ENCODE data around the gene IFI30. TPM values are rescaled to one million over a fixed set of nuclear protein-coding genes. Genes with fewer than 3 reads are reported as not detected.
A peak's percentile ranks its signal among the peaks of the same experiment; 100 is the strongest.

IFI30 gene
- polyA plus RNA-seq, 1 of the 3 experiments (the other 2 are of a cell fraction) = 11.6 TPM

DNA sequence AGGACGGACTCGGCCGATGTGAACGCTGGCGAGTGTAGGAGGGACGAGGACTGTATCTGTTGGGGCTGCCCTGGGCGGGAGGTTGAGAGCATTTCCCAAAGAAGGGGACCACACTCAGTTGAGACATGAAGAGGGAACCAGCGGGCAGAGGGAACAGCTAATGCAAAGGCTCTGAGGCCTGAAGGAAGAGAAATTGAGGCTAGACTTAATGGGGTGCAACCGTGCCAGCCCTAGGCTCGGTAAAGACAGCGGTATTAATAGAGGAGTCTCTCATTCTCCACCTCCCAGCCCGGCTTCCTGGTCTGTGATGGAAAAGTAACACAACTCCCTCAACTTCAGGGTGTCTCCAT, 20.5 kb downstream of the IFI30 start:
- CTCF ChIA-PET = interaction anchor here (0.8 to 20.7 kb wide), 6 partner anchors 9 to 85 kb away, joined by 3 to 505 read pairs (median 12); partner anchors contain the start of gene RAB3A
- no peak overlapping the region; a peak in 2 of 4 replicates for H3K27ac ChIP-seq (ENCODE audit: low read depth in 2 of 2, low read length in 1 of 2)
- H3K4me2 ChIP-seq = peak overlapping the region; percentile 99
- H2AFZ ChIP-seq (ENCODE audit: low read depth) = no peak overlapping the region
- WGBS (ENCODE audit: low lambda C conversion rate) = 51% methylated on average over 11 of the region's 12 CpGs
- peak overlapping the region; percentile 82; the same call in 1 of the 2 replicates for H3K9ac ChIP-seq
- H3K27me3 ChIP-seq (ENCODE audit: insufficient read depth) = no peaks in the 10 kb centered on the region
- DNase-seq = no peak
- H3K4me1 ChIP-seq (ENCODE audit: control insufficient read depth in 1 of 2, insufficient read depth in 2 of 2, low read depth in 1 of 2, low read length in 1 of 2) = peaks cover 9 to 26% of the 10 kb centered on the region in 2 experiments; a peak in 2 of 4 replicates
- H3F3A ChIP-seq (replicated peaks; ENCODE audit: insufficient read depth) = peaks cover 11% of the 10 kb centered on the region
- POLR2A ChIA-PET = no interaction called here
- H3K9me2 ChIP-seq = no peaks in the 10 kb centered on the region
- TF ChIP-seq NFIC (IDR thresholded peaks at IDR 0.05; ENCODE audit: borderline replicate concordance) (no peak), RAD21 (IDR thresholded peaks at IDR 0.05; ENCODE audit: low read length) (no peak), RFX5 (IDR thresholded peaks at IDR 0.05; ENCODE audit: low read length) (no peak), SMC3 (IDR thresholded peaks at IDR 0.05; ENCODE audit: low read depth, low read length) (no peak), EZH2phosphoT487 (IDR thresholded peaks at IDR 0.05; ENCODE audit: borderline replicate concordance, low read depth) (no peak), ELF1 (IDR thresholded peaks at IDR 0.05) (no peak)
- TF ChIP-seq, protein P1, sequence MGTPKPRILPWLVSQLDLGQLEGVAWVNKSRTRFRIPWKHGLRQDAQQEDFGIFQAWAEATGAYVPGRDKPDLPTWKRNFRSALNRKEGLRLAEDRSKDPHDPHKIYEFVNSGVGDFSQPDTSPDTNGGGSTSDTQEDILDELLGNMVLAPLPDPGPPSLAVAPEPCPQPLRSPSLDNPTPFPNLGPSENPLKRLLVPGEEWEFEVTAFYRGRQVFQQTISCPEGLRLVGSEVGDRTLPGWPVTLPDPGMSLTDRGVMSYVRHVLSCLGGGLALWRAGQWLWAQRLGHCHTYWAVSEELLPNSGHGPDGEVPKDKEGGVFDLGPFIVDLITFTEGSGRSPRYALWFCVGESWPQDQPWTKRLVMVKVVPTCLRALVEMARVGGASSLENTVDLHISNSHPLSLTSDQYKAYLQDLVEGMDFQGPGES (IDR thresholded peaks at IDR 0.05; ENCODE audit: low read depth, low read length) = no peak
- H3K4me3 ChIP-seq (ENCODE audit: low read depth in 2 of 2, low read length in 1 of 2) = peak overlapping the region; percentile 72 to 94
- peaks cover 9% of the 10 kb centered on the region; the same call in 1 of the 2 replicates for H3K79me2 ChIP-seq (ENCODE audit: insufficient read depth)
- H3K36me3 ChIP-seq (replicated peaks in 1 of 2; ENCODE audit: control insufficient read depth in 1 of 2, insufficient read depth in 2 of 2, low read length in 1 of 2) = peaks cover 0 to 6% of the 10 kb centered on the region in 2 experiments
- H3K9me3 ChIP-seq = no peaks in the 10 kb centered on the region
- peaks cover 8% of the 10 kb centered on the region; the same call in 1 of the 2 replicates for H4K20me1 ChIP-seq (ENCODE audit: insufficient read depth)

DNA sequence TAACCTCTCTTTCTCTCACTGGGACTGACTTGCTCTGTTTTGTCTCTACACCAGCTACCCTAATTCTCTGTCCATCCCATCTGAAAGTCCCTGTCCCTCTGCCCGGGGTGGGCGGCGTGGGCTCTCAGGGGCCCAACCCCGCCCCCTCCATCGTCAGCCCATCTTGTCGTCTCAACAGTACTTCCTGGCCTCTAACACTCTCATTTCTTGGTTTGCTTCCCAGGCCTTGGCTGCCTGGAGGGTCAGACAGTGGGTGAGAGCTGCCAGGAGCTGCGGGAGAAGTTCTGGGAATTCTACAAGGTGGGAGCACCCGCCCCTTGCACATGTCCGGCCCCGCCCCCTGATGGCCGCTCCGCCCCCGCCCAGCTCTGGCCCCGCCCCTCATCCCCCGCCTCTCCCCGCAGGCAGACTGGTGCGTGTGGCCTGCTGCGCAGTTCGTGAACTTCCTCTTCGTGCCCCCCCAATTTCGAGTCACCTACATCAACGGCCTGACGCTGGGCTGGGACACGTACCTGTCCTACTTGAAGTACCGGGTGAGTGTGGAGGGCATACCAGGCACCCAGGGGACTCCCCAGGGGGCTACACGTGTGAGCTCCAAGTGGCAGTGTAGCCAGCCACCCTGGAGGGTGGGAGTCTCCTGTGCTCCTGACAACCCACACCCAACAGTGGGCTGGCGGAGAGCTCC, 21.1 kb downstream of the IFI30 start:
- H3K9ac ChIP-seq = no peak overlapping the region
- peak; percentile 88 for DNase-seq
- H3K4me3 ChIP-seq (ENCODE audit: low read depth in 2 of 2, low read length in 1 of 2) = peak overlapping the region; percentile 72 to 94
- peaks cover 8% of the 10 kb centered on the region; the same call in 1 of the 2 replicates for H4K20me1 ChIP-seq (ENCODE audit: insufficient read depth)
- peaks cover 0 to 6% of the 10 kb centered on the region in 2 experiments for H3K36me3 ChIP-seq (replicated peaks in 1 of 2; ENCODE audit: control insufficient read depth in 1 of 2, insufficient read depth in 2 of 2, low read length in 1 of 2)
- peaks cover 9 to 26% of the 10 kb centered on the region in 2 experiments; a peak in 2 of 4 replicates for H3K4me1 ChIP-seq (ENCODE audit: control insufficient read depth in 1 of 2, insufficient read depth in 2 of 2, low read depth in 1 of 2, low read length in 1 of 2)
- peaks cover 9% of the 10 kb centered on the region; the same call in 1 of the 2 replicates for H3K79me2 ChIP-seq (ENCODE audit: insufficient read depth)
- ChIA-PET CTCF (interaction anchor here (0.8 to 20.7 kb wide), 7 partner anchors 9 to 397 kb away, joined by 3 to 505 read pairs (median 9); partner anchors contain the start of gene RAB3A), POLR2A (interaction anchor here (0.7 kb wide), 1 partner anchor 10 kb away, joined by 3 read pairs; the partner anchor contains the start of gene RAB3A)
- peak overlapping the region; percentile 99 for H3K4me2 ChIP-seq
- no peaks in the 10 kb centered on the region for H3K27me3 ChIP-seq (ENCODE audit: insufficient read depth)
- WGBS (ENCODE audit: low lambda C conversion rate) = 16% methylated on average over 19 of the region's 27 CpGs
- peak overlapping the region; percentile 72; the same call in 1 of the 2 replicates for H2AFZ ChIP-seq (ENCODE audit: low read depth)
- H3F3A ChIP-seq (replicated peaks; ENCODE audit: insufficient read depth) = peaks cover 11% of the 10 kb centered on the region
- no peaks in the 10 kb centered on the region for H3K9me2 ChIP-seq
- H3K27ac ChIP-seq (ENCODE audit: low read depth in 2 of 2, low read length in 1 of 2) = no peak overlapping the region; a peak in 2 of 4 replicates
- H3K9me3 ChIP-seq = no peaks in the 10 kb centered on the region
- TF ChIP-seq, protein P2, sequence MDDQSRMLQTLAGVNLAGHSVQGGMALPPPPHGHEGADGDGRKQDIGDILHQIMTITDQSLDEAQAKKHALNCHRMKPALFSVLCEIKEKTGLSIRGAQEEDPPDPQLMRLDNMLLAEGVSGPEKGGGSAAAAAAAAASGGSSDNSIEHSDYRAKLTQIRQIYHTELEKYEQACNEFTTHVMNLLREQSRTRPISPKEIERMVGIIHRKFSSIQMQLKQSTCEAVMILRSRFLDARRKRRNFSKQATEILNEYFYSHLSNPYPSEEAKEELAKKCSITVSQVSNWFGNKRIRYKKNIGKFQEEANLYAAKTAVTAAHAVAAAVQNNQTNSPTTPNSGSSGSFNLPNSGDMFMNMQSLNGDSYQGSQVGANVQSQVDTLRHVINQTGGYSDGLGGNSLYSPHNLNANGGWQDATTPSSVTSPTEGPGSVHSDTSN (IDR thresholded peaks at IDR 0.05) = no peak
- TF ChIP-seq RFX5 (IDR thresholded peaks at IDR 0.05; ENCODE audit: low read length) (no peak), NRF1 (IDR thresholded peaks at IDR 0.05; ENCODE audit: low read depth, low read length) (0 out of 2 replicates have a peak, but pooled peaks have one; percentile 26), SIN3A (IDR thresholded peaks at IDR 0.05; ENCODE audit: borderline replicate concordance, low read depth, low read length) (0 out of 2 replicates have a peak, but pooled peaks have one; percentile 9)

Measured in SK-N-SH (cell line).